Measurements from ENCODE around the gene TYSND1.

DNA sequence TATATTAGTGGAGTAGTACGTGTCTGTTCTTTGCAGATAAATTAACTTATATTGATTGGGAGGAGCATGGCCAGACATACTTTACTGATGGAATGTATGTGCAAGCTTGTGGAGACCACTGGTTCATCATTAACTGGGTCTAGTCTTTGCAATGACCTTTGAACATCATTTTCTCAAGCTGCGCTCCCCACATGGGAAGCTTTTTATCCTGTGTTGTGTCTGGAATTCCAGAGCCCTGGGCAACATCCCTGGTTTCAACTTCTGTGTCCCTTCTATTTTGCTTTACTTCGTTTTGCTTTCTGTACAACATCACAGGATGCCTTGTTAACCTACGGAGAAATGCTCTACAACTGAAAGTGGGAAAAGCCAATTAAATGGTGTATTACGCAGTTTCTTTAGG, 55.5 kb downstream of the TYSND1 start:
- TF ChIP-seq, protein P1, sequence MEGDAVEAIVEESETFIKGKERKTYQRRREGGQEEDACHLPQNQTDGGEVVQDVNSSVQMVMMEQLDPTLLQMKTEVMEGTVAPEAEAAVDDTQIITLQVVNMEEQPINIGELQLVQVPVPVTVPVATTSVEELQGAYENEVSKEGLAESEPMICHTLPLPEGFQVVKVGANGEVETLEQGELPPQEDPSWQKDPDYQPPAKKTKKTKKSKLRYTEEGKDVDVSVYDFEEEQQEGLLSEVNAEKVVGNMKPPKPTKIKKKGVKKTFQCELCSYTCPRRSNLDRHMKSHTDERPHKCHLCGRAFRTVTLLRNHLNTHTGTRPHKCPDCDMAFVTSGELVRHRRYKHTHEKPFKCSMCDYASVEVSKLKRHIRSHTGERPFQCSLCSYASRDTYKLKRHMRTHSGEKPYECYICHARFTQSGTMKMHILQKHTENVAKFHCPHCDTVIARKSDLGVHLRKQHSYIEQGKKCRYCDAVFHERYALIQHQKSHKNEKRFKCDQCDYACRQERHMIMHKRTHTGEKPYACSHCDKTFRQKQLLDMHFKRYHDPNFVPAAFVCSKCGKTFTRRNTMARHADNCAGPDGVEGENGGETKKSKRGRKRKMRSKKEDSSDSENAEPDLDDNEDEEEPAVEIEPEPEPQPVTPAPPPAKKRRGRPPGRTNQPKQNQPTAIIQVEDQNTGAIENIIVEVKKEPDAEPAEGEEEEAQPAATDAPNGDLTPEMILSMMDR (IDR thresholded peaks at IDR 0.05), result no peak
- TF ChIP-seq POLR2A (IDR thresholded peaks at IDR 0.05), result no peak
- no peak for TF ChIP-seq EP300 (IDR thresholded peaks at IDR 0.05)
- TF ChIP-seq POLR2AphosphoS5 (IDR thresholded peaks at IDR 0.05), result no peak
